Measurements from ENCODE around the gene POLR3G.

Gene POLR3G

DNA sequence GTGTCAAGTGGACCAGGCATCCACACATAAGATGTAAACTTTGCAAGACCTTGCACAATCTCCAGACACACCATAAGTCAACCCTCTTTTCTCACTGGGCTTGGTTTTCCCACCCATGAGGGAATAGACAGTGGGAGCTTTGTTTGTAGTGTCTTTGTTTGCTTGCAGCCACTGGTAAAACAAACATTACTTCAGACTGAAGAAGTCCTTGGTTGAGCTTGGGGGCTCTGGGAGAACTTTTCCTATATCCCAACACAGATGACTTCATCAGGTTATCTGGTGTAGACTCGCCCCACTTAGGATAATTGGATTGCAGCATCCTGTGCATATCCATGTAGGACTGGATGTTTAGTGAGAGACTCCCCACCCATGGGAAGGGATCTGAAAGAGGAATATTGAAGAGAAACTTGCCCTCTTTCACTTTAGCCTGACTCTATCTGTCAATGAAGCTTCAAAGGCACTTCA is 72.4 kb downstream of the POLR3G start (continued):
- TF ChIP-seq ZNF362 (tag by site-specific recombination; IDR thresholded peaks at IDR 0.05) (no peak), FEZF1 (tag by site-specific recombination; IDR thresholded peaks at IDR 0.05) (peak; percentile 81), SP2 (tag by site-specific recombination; IDR thresholded peaks at IDR 0.05) (0 out of 2 replicates have a peak, but pooled peaks have one; percentile 23), ZSCAN23 (tag by site-specific recombination; IDR thresholded peaks at IDR 0.05) (0 out of 2 replicates have a peak, but pooled peaks have one; percentile 57), ZNF623 (tag by site-specific recombination; IDR thresholded peaks at IDR 0.05) (no peak), ZFP69B (tag by site-specific recombination; IDR thresholded peaks at IDR 0.05) (0 out of 2 replicates have a peak, but pooled peaks have one; percentile 43), ZSCAN30 (tag by site-specific recombination; IDR thresholded peaks at IDR 0.05) (peak; percentile 99), SP7 (tag by site-specific recombination; IDR thresholded peaks at IDR 0.05) (peak; percentile 90), IKZF3 (tag by site-specific recombination; IDR thresholded peaks at IDR 0.05) (peak; percentile 85), ZNF544 (tag by site-specific recombination; IDR thresholded peaks at IDR 0.05) (no peak), WT1 (tag by site-specific recombination; IDR thresholded peaks at IDR 0.05) (peak; percentile 96), SCRT2 (tag by site-specific recombination; IDR thresholded peaks at IDR 0.05) (peak; percentile 46), ZNF24 (tag by site-specific recombination; IDR thresholded peaks at IDR 0.05) (peak; percentile 92), GLI4 (tag by site-specific recombination; IDR thresholded peaks at IDR 0.05) (no peak), ZNF488 (tag by site-specific recombination; IDR thresholded peaks at IDR 0.05) (peak; percentile 80), ZNF664 (tag by site-specific recombination; IDR thresholded peaks at IDR 0.05) (0 out of 2 replicates have a peak, but pooled peaks have one; percentile 35), ZNF169 (tag by site-specific recombination; IDR thresholded peaks at IDR 0.05) (no peak), ZNF701 (tag by site-specific recombination; IDR thresholded peaks at IDR 0.05) (no peak), KLF7 (tag by site-specific recombination; IDR thresholded peaks at IDR 0.05; ENCODE audit: borderline replicate concordance) (peak; percentile 82; the same call in 1 of the 2 replicates), TRIM28 (IDR thresholded peaks at IDR 0.05; ENCODE audit: borderline replicate concordance, low read length) (peak; percentile 87; the same call in 1 of the 2 replicates), ZNF341 (tag by site-specific recombination; IDR thresholded peaks at IDR 0.05; ENCODE audit: low read depth) (no peak), KLF17 (tag by site-specific recombination; IDR thresholded peaks at IDR 0.05) (peak; percentile 96)

DNA sequence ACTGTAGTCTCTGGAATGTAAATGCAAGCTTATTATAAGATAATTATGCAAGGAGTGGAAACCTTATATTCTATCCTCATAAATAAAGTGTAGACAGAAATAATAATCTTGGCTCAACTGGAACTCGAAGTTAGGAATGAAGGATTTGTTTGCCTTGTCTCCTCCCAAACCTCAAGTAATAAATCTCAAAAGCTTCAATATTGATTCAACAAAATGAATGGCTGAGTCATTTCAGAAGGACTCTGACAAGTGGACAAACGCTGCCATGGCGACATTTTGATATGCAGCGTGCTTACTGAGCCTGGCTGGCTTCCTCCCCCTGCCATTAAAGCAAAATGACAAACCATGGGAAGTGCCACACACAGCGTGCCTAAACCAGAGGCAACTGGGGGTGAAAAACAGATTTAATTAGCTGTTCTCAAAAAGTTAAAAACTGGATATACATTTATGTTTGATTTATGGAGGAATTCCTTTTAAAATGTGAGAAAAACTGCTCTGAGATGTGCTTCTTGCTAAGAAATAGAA is 73.5 kb downstream of the POLR3G start:
- Histone ChIP-seq H3K4me1 (ENCODE audit: control insufficient read depth, insufficient read depth, low read length) (peaks cover 13% of the 10 kb centered on the region), H3K4me3 (ENCODE audit: low read depth, low read length) (peak overlapping the region; percentile 11), H3K9me3 (ENCODE audit: control insufficient read depth, insufficient read depth, low read depth, low read length) (no peaks in the 10 kb centered on the region), H3K27ac (ENCODE audit: extremely low read depth, low read depth, low read length) (peak overlapping the region; percentile 92; the same call in 1 of the 2 replicates), H3K36me3 (ENCODE audit: control insufficient read depth in 2 of 2, insufficient read depth in 1 of 2, low read length in 2 of 2) (no peaks in the 10 kb centered on the region)
- POLR2A ChIA-PET: interaction anchor here (0.7 to 5.2 kb wide), 8 partner anchors 8 to 1578 kb away, joined by 3 to 27 read pairs (median 6); partner anchors contain the start of genes ADGRV1, CETN3, LYSMD3 and MBLAC2
- CTCF ChIA-PET: interaction anchor here (0.8 to 2.0 kb wide), 4 partner anchors 12 to 161 kb away, joined by 3 to 9 read pairs (median 4); partner anchors contain the start of gene LYSMD3
- no peak for TF ChIP-seq ZNF626 (tag by site-specific recombination; IDR thresholded peaks at IDR 0.05)
- TF ChIP-seq, protein P1, sequence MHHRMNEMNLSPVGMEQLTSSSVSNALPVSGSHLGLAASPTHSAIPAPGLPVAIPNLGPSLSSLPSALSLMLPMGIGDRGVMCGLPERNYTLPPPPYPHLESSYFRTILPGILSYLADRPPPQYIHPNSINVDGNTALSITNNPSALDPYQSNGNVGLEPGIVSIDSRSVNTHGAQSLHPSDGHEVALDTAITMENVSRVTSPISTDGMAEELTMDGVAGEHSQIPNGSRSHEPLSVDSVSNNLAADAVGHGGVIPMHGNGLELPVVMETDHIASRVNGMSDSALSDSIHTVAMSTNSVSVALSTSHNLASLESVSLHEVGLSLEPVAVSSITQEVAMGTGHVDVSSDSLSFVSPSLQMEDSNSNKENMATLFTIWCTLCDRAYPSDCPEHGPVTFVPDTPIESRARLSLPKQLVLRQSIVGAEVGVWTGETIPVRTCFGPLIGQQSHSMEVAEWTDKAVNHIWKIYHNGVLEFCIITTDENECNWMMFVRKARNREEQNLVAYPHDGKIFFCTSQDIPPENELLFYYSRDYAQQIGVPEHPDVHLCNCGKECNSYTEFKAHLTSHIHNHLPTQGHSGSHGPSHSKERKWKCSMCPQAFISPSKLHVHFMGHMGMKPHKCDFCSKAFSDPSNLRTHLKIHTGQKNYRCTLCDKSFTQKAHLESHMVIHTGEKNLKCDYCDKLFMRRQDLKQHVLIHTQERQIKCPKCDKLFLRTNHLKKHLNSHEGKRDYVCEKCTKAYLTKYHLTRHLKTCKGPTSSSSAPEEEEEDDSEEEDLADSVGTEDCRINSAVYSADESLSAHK (tag by site-specific recombination; IDR thresholded peaks at IDR 0.05): peak; percentile 89
- TF ChIP-seq ZNF513 (tag by site-specific recombination; IDR thresholded peaks at IDR 0.05): no peak
- peak; percentile 94 for TF ChIP-seq ZNF629 (tag by site-specific recombination; IDR thresholded peaks at IDR 0.05)
- TF ChIP-seq, protein P2, sequence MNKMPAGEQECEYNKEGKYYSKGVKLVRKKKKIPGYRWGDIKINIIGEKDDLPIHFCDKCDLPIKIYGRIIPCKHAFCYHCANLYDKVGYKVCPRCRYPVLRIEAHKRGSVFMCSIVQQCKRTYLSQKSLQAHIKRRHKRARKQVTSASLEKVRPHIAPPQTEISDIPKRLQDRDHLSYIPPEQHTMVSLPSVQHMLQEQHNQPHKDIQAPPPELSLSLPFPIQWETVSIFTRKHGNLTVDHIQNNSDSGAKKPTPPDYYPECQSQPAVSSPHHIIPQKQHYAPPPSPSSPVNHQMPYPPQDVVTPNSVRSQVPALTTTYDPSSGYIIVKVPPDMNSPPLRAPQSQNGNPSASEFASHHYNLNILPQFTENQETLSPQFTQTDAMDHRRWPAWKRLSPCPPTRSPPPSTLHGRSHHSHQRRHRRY (tag by site-specific recombination; IDR thresholded peaks at IDR 0.05): no peak
- TF ChIP-seq SP2 (tag by site-specific recombination; IDR thresholded peaks at IDR 0.05): peak; percentile 59
- TF ChIP-seq INSM2 (tag by site-specific recombination; IDR thresholded peaks at IDR 0.05): peak; percentile 94
